OCI-LY1 (cell line): ENCODE results near the gene PRTG.

Experiments
- H2AFZ ChIP-seq: fragments of 200-600 bp; sonication (generic), shearing (Covaris generic); 2 replicates; pipeline ENCODE4 v1.6.0; 2014; ENCODE audit warnings: antibody characterized with exemption, mild to moderate bottlenecking, low read length
- H3F3A ChIP-seq: fragments of 200-600 bp; sonication (generic), shearing (Covaris generic); 2 replicates; pipeline ENCODE4 v1.6.0; 2014; ENCODE audit warnings: mild to moderate bottlenecking, antibody characterized with exemption, low read length, moderate library complexity; ENCODE audit not compliant: insufficient read depth
- H3K27ac ChIP-seq: fragments of 200-600 bp; sonication (generic); 2 replicates; pipeline ENCODE4 v1.5.1; 2014; ENCODE audit warnings: low read length, mixed run types, mild to moderate bottlenecking, low read depth; ENCODE audit not compliant: poor library complexity, severe bottlenecking
- H3K27me3 ChIP-seq: fragments of 200-600 bp; sonication (generic); 2 replicates; pipeline ENCODE4 v1.6.0; 2014; ENCODE audit warnings: antibody characterized with exemption, mild to moderate bottlenecking, low read length, moderate library complexity; ENCODE audit not compliant: insufficient read depth
- H3K36me3 ChIP-seq: fragments of 200-600 bp; sonication (generic); 2 replicates; pipeline ENCODE4 v1.6.1; 2014; ENCODE audit warnings: mild to moderate bottlenecking, antibody characterized with exemption, low read length, moderate library complexity, mixed read lengths; ENCODE audit not compliant: insufficient read depth
- H3K4me1 ChIP-seq: fragments of 200-600 bp; sonication (generic); 2 replicates; pipeline ENCODE4 v1.5.1; 2014; ENCODE audit warnings: mild to moderate bottlenecking, low read length, moderate library complexity; ENCODE audit not compliant: insufficient read depth, severe bottlenecking
- H3K4me2 ChIP-seq: fragments of 200-600 bp; sonication (generic), shearing (Covaris generic); 2 replicates; pipeline ENCODE4 v1.6.1; 2014; ENCODE audit warnings: low read length
- H3K4me3 ChIP-seq: fragments of 200-600 bp; sonication (generic); 2 replicates; pipeline ENCODE4 v1.5.1; 2014; ENCODE audit warnings: low read length, low read depth, mild to moderate bottlenecking, mixed read lengths; ENCODE audit not compliant: poor library complexity, severe bottlenecking
- H3K79me2 ChIP-seq: fragments of 200-600 bp; shearing (Covaris generic); 2 replicates; pipeline ENCODE4 v1.6.1; 2016; ENCODE audit warnings: mixed run types, low read length, mixed read lengths; ENCODE audit not compliant: insufficient read depth
- H3K9ac ChIP-seq: fragments of 200-600 bp; sonication (generic), shearing (Covaris generic); 2 replicates; pipeline ENCODE4 v1.6.1; 2014; ENCODE audit warnings: mild to moderate bottlenecking, low read length, mixed read lengths
- H3K9me2 ChIP-seq: fragments of 200-600 bp; sonication (generic), shearing (Covaris generic); 2 replicates; pipeline ENCODE4 v1.6.1; 2014; ENCODE audit warnings: low read depth, mild to moderate bottlenecking, low read length, mixed read lengths
- H3K9me3 ChIP-seq: fragments of 200-600 bp; shearing (Covaris generic); 2 replicates; pipeline ENCODE4 v1.6.1; 2014; ENCODE audit warnings: low read length, mixed read lengths
- H4K20me1 ChIP-seq: fragments of 200-600 bp; sonication (generic), shearing (Covaris generic); 2 replicates; pipeline ENCODE4 v1.6.0; 2016; ENCODE audit warnings: mild to moderate bottlenecking, low read length; ENCODE audit not compliant: insufficient read depth
- EZH2 ChIP-seq: fragments of 200-600 bp; sonication (generic), shearing (Covaris generic); IDR thresholded peaks from 2 replicates; pipeline ENCODE4 v1.8.0; 2017; ENCODE audit warnings: borderline replicate concordance, mixed run types, mild to moderate bottlenecking, antibody characterized with exemption, low read length, moderate library complexity, mixed read lengths
- TF ChIP-seq, protein P1 (sequence below): fragments of 200-600 bp; sonication (generic), shearing (Covaris generic); IDR thresholded peaks from 2 replicates; pipeline ENCODE4 v1.5.1; 2017; ENCODE audit warnings: mild to moderate bottlenecking, antibody characterized with exemption, low read length, moderate library complexity, mixed read lengths

The PRTG gene

DNA sequence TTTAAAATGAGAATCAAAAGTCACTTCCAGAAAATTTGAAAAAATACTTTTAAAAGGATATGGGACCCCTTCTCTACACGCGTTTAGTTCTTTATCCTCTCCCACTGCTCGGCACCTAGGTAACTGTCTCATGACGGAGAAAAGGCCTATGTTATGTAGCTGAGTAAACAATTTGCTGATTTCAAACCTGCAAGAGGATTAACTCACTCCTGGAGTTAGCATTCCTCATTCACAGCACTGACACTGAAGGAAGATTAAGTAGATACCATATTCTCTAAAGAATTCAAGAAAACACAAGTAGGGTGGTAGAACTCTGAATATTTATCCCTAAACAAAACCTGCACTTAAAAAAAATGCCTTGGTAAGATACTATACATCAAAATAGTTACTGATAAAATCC, 124.6 kb downstream of the PRTG start:
- no peaks in the 10 kb centered on the region for H3K9me2 ChIP-seq
- H3K27me3 ChIP-seq = no peaks in the 10 kb centered on the region
- H3K27ac ChIP-seq = peak overlapping the region; percentile 95
- no peaks in the 10 kb centered on the region for H3K36me3 ChIP-seq
- H3K79me2 ChIP-seq = peaks cover 16% of the 10 kb centered on the region; the same call in 1 of the 2 replicates
- H3K9ac ChIP-seq = peak overlapping the region; percentile 69
- H3K4me1 ChIP-seq = peaks cover 89% of the 10 kb centered on the region
- peak overlapping the region; percentile 63 for H3K4me3 ChIP-seq
- no peak overlapping the region for H2AFZ ChIP-seq
- no peaks in the 10 kb centered on the region for H3F3A ChIP-seq
- no peaks in the 10 kb centered on the region for H3K9me3 ChIP-seq
- H3K4me2 ChIP-seq = peak overlapping the region; percentile 68
- no peak for TF ChIP-seq EZH2
- TF ChIP-seq, protein P1, sequence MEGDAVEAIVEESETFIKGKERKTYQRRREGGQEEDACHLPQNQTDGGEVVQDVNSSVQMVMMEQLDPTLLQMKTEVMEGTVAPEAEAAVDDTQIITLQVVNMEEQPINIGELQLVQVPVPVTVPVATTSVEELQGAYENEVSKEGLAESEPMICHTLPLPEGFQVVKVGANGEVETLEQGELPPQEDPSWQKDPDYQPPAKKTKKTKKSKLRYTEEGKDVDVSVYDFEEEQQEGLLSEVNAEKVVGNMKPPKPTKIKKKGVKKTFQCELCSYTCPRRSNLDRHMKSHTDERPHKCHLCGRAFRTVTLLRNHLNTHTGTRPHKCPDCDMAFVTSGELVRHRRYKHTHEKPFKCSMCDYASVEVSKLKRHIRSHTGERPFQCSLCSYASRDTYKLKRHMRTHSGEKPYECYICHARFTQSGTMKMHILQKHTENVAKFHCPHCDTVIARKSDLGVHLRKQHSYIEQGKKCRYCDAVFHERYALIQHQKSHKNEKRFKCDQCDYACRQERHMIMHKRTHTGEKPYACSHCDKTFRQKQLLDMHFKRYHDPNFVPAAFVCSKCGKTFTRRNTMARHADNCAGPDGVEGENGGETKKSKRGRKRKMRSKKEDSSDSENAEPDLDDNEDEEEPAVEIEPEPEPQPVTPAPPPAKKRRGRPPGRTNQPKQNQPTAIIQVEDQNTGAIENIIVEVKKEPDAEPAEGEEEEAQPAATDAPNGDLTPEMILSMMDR = no peak
- H4K20me1 ChIP-seq = no peaks in the 10 kb centered on the region

DNA sequence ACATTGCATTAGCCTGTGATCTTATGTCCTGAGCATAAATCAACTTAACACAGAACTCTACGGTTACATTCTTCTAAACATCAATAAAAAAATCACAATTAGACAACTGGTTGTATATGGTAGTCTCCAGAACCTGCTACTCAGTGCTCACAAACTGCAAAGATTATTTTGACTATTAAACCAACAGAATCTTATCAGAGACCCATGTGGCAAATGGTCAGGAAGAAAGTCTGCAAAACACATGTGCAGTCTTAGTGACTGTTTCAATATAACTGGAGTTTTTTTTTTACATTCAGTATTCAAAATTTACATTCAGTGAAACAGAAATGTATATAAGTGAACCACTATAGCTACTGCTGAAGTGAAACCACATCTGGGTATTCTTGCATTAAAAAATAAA, 127.5 kb downstream of the PRTG start:
- Histone ChIP-seq H3K4me3 (peak overlapping the region; percentile 63), H3F3A (no peaks in the 10 kb centered on the region), H3K4me1 (peaks cover 94% of the 10 kb centered on the region), H2AFZ (peak overlapping the region; percentile 6; the same call in 1 of the 2 replicates), H4K20me1 (no peaks in the 10 kb centered on the region), H3K79me2 (peaks cover 16% of the 10 kb centered on the region; the same call in 1 of the 2 replicates), H3K27me3 (no peaks in the 10 kb centered on the region), H3K4me2 (peak overlapping the region; percentile 68), H3K9me3 (no peaks in the 10 kb centered on the region), H3K36me3 (no peaks in the 10 kb centered on the region; the same call in 1 of the 2 replicates), H3K9me2 (no peaks in the 10 kb centered on the region), H3K27ac (peak overlapping the region; percentile 95), H3K9ac (peak overlapping the region; percentile 69)
- TF ChIP-seq EZH2 = no peak
- TF ChIP-seq, protein P1 = no peak

DNA sequence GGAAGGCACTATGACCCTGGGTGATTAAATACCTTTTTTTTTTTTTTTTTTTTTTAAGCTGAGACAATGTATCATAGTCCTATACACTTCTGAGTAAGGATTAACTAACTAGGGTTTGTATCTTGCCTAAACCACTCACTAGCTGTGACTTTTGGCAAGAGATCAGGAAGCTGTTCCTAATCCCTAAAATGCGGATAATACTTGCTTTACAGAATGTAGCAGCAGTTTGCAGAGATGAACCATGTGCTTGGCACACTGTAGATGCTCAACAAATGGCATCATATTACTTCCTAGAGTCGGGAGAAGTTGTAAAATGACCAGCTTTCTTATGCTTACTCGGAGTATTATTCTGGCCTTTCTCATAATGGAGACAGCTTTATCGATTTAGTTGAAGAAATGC, 129.2 kb downstream of the PRTG start:
- Histone ChIP-seq H3K4me2 (peak overlapping the region; percentile 68; the same call in 1 of the 2 replicates), H3K9me2 (no peaks in the 10 kb centered on the region), H3K27me3 (no peaks in the 10 kb centered on the region), H4K20me1 (no peaks in the 10 kb centered on the region), H2AFZ (no peak overlapping the region), H3K27ac (peak overlapping the region; percentile 95), H3K9me3 (no peaks in the 10 kb centered on the region), H3F3A (no peaks in the 10 kb centered on the region), H3K36me3 (peaks cover 8% of the 10 kb centered on the region; the same call in 1 of the 2 replicates), H3K4me1 (peaks cover 76% of the 10 kb centered on the region), H3K9ac (peak overlapping the region; percentile 3; the same call in 1 of the 2 replicates), H3K79me2 (peaks cover 16% of the 10 kb centered on the region; the same call in 1 of the 2 replicates), H3K4me3 (no peak overlapping the region)
- no peak for TF ChIP-seq EZH2
- TF ChIP-seq, protein P1 = no peak
